NCI-H748 treated with DMSO at 0.1 percent for 48 hours (cell line): Measurements from ENCODE around the gene FBXW9.
"Not testable (repeated sequence)": the region's sequence is repeated elsewhere in the genome, so short reads cannot be mapped to it uniquely, and the experiment has no call there.

ENCODE experiments used
- DNase-seq: peaks from one replicate; lab custom pipeline; 2025; lab: John Stamatoyannopoulos, UW

Gene FBXW9

GRCh38 chr19:12656899-12657571 is 39.4 kb downstream of the FBXW9 start:
- no peak for DNase-seq

GRCh38 chr19:12655546-12655945 is 40.9 kb downstream of the FBXW9 start:
- DNase-seq, result no peak

- no peak for DNase-seq
Measured at GRCh38 chr19:12652219-12652618, 44.2 kb downstream of the FBXW9 start.

GRCh38 chr19:12649941-12650340 is 46.5 kb downstream of the FBXW9 start:
- DNase-seq, result no peak

- DNase-seq, result no peak
Measured at GRCh38 chr19:12648088-12648487, 48.3 kb downstream of the FBXW9 start.

GRCh38 chr19:12647490-12648071 is 48.9 kb downstream of the FBXW9 start:
- DNase-seq, result peak; percentile 2

- DNase-seq, result no peak
Measured at GRCh38 chr19:12647047-12647446, 49.4 kb downstream of the FBXW9 start.

- DNase-seq, result no peak
Measured at GRCh38 chr19:12646551-12646950, 49.9 kb downstream of the FBXW9 start.

- not testable (repeated sequence) for DNase-seq
Measured at GRCh38 chr19:12643716-12644115, 52.7 kb downstream of the FBXW9 start.

- no peak for DNase-seq
Measured at GRCh38 chr19:12642506-12642905, 53.9 kb downstream of the FBXW9 start.

GRCh38 chr19:12641456-12641855 is 55.0 kb downstream of the FBXW9 start:
- no peak for DNase-seq

- peak; percentile 39 for DNase-seq
Measured at GRCh38 chr19:12639901-12640613, 56.4 kb downstream of the FBXW9 start.
